Measurements from ENCODE around the gene RPH3AL.
"Not testable (repeated sequence)": the region's sequence is repeated elsewhere in the genome, so short reads cannot be mapped to it uniquely, and the experiment has no call there.

Gene RPH3AL

DNA sequence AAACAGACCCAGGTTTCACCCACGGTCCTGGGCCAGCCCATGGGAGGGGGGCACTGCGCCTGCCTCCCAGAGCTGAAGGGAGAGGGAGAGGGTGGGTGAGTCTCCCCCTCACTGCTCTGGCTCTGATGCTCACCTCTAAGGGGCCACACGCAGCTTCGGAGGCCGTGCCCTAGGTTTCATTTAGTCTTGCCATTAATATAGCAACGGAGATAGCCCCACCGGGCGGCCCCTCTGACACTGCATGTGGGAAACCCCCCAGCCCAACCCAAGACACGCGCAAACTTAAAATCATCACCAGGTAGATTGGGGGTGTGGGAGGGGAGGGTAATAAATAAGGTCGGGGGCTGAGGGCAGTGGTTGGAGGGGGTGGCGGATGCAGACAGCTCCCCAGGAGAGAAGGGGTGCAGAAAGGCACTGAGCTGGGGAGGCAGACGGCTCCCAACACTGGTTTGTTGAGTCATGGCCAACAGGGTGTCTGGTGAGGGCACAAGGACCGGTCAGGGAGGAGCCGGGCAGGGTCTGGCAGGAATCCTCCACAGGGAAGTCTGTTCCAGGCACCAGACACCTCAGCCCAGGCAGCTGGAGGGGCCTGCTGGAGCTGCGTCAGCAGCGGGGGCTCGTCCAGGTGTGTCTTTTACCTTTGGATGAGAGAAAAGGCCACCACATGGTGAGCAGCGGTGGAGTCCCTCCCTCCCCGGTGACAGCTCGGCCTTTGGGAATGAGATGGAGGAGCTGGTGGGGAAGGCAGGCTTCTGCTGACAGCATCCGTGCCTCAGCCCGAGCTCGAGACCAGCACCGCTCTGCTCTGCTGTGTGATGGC is 139.1 kb downstream of the RPH3AL start:
- FAIRE-seq (no peak), DNase-seq (ENCODE audit: insufficient read length, low spot score) (no peak)

DNA sequence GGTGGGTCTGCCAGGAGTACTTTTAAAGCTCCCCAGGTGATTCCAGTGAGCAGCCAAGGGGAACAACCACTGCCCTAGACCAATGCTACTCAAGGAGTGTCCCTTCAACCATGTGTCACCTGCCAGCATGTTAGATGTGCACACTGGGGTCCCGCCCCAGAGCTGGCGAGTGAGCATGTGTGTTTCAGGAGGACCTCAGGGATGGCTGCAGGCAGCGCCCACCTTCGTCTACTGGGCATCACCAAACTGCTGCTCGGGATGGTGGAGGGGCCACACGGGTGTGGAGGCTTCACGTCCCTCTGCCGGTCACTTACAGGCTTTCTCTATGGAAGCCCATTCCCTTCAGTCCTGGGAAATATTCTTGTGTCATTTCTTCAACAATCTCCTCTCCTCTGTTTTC is 142.2 kb downstream of the RPH3AL start:
- DNase-seq (ENCODE audit: insufficient read length, low spot score) (no peak), FAIRE-seq (no peak)

DNA sequence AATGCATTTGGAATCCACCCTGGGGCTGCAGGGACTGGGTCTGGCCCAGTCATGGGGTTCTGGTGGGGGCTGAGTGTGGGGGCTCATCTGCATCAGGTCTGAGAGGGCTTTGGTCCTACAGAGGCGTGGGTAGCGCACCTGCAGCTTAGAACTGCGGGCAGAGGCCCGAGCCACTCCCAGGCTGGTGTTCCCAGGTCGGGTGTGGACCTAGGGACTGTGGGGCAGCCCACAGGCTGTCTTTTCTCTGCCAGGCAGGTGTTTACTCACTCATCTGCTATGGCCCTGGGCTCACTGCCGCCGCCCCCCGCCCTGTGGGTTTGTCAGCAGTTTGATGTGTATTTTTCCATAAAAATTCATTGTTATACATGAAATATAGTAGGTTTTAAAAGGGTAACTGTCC is 144.2 kb downstream of the RPH3AL start:
- DNase-seq (ENCODE audit: insufficient read length, low spot score) (no peak), FAIRE-seq (no peak)

DNA sequence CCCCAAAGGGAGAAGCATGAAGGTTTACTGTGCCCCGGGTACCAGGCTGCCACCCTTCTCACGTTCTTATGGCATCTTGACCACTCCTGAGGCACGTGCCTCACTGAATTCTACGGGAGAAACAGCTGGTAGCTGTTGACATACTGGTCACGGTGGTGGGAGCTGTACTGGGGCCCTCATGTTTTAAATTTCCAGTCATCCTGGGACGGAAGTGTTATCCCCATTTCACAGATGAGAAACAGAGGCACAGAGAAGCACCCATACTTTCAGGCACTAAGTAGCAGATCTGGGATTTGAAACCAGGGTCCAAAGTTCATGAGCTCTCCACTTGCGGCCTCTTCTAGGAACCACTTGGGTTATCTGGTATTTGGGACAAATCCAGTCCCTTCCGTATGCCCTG is 144.8 kb downstream of the RPH3AL start:
- FAIRE-seq: no peak

DNA sequence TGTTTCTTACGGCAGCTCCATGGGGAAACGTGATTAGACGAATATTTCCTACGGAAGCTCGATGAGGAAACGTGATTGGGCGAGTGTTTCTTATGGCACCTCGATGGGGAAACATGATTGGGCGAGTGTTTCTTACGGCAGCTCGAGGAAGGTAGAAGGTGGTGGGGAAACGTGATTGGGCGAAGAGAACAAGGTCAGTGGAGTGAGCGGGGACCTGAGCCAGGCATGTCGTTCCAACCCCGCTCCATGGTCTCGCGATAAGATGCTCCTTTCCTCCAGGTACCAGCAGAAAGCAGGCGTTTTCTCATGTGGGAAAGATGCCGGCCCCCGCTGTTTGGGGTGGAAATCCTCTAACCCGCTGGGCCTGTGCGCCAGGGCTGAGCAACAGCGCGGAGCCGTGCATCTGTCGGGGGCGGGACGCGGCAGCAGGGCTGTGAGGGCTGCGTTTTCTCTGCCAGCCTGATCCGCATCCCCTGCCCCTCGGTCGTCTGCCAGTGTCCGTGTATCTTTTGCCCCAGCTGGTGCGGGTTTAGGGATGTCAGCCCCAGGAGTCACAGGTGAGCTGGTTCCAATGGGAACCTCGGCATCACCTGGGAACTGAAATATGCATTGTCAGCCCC is 145.6 kb downstream of the RPH3AL start:
- no peak for FAIRE-seq

More for the DNA sequence above, 144.8 kb downstream of the RPH3AL start:
- no peak for DNase-seq (ENCODE audit: insufficient read length, low spot score)

DNA sequence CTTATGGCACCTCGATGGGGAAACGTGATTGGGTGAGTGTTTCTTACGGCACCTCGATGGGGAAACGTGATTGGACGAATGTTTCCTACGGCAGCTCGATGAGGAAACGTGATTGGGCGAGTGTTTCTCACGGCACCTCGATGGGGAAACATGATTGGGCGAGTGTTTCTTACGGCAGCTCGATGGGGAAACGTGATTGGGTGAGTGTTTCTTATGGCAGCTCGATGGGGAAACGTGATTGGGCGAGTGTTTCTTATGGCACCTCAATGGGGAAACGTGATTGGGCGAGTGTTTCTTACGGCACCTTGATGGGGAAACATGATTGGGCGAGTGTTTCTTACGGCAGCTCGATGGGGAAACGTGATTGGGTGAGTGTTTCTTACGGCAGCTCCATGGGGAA is 146.1 kb downstream of the RPH3AL start:
- FAIRE-seq: peak; percentile 62
- not testable (repeated sequence) for DNase-seq (ENCODE audit: insufficient read length, low spot score)

More for the DNA sequence above, 145.6 kb downstream of the RPH3AL start:
- DNase-seq (ENCODE audit: insufficient read length, low spot score): no peak

DNA sequence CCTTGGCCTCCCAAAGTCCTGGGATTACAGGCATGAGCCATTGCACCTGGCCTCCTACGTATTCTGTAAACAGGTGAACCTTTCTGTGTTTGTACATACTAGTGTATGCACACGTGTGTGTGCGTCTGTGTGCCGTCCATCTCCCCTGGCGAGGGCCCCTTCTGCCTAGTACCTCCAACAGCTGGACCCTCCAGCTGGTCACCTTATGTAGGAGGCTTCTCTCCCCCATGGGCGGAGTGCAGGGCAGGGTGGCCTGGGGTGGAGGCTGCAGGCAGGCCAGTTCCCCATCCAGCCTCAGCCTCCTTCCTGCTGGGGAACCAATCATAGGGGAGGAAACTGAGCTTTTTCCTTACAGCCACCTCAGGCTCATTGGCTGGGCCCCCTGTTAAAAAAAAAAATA is 146.8 kb downstream of the RPH3AL start:
- no peak for DNase-seq (ENCODE audit: insufficient read length, low spot score)
- no peak for FAIRE-seq

DNA sequence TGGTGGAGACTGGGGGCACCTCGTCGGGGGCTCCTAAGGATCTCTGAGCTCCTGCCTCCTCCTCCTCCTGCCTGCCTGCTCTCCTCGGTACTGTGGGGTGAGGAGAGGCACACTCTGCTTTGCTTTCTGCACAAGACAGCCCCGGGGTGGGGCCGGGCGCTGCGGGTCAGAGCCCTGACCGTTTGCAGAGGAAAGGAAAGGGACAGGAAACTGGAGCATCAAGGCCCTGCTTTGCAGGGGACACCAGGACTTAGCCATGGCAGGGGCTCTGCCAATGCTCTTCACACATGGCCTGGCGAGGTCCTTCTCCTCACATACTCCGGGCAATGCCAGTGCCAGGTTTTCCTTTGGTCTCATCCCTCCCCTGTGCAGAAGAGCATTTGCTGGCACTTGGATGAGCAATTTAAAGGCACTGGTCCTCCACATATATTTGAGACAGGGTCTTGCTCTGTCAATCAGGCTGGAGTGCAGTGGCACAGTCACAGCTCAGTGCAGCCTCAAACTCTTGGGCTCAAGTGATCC is 147.4 kb downstream of the RPH3AL start:
- DNase-seq (ENCODE audit: insufficient read length, low spot score) (no peak), FAIRE-seq (no peak)

DNA sequence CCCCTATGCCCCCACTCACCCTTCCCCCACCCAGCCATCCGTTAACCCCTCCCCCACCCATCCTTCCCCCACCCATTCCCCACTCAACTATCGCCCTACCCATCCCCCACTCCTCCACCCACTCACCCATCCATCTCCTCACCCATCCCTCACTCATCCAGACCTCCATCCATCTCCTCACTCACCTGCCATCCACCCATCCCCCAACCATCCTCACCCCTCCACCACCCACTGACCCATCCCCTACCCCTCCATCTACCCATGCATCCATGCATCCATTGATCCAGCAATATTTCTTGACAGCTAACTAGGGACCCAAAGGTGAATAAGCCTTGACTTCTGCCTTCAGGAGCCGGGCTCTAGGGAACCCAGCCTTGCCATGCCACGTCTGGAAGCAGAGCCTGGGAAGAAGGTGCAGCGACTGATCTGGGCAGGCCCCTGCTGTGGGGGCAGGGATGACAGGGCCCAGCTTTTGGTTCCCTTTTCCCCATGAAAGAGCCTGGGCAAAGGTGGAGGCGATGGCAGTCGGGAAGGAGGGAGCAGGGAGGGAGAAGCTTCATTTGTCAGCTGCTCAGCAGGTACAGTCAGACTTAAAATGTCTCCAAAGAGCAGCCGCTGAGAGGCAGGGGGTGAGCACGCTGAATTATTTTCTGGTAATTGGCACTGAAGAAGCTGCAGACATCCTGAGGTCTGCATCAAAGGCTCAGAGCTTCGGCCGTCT is 148.0 kb downstream of the RPH3AL start:
- no peak for FAIRE-seq

DNA sequence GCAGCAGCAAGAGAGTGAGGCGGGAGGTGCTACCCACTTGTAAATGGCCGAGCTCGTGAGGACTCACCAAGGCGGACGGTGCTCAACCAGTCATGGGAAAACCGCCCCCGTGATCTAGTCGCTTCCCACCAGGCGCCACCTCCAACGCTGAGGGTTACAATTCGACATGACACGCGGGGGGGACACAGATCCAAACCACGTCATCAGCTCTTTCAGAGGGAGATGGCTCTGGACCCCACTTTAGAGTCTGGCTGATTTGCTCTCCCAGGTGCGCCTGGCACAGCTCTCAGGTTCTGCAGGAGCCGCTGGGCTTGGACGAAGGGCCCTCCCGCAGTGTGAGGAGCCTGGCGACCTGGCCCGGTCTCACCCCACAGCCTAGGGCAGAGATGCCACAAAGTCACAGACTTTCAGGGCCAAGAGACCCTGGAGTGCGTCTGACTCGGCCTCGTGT is 150.1 kb downstream of the RPH3AL start:
- no peak for DNase-seq (ENCODE audit: insufficient read length, low spot score)
- FAIRE-seq: no peak

More for the DNA sequence above, 148.0 kb downstream of the RPH3AL start:
- DNase-seq (ENCODE audit: insufficient read length, low spot score): no peak

DNA sequence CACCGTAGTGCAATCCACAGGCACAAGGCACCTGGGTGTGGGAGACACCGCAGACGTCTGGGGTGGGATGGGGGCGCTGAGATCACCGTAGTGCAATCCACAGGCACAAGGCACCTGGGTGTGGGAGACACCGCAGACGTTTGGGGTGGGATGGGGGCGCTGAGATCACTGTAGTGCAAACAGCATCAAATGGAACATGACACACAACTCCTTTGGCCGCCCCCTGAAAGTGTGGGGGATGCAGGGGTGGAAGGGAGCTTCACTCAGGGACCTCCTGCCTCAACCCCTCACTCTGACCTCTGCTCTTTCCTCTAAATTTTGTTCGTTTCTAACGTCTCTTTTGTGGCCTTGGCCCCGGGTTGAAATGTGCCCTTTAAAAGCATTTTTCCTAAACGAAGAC is 150.9 kb downstream of the RPH3AL start:
- not testable (repeated sequence) for DNase-seq (ENCODE audit: insufficient read length, low spot score); FAIRE-seq

DNA sequence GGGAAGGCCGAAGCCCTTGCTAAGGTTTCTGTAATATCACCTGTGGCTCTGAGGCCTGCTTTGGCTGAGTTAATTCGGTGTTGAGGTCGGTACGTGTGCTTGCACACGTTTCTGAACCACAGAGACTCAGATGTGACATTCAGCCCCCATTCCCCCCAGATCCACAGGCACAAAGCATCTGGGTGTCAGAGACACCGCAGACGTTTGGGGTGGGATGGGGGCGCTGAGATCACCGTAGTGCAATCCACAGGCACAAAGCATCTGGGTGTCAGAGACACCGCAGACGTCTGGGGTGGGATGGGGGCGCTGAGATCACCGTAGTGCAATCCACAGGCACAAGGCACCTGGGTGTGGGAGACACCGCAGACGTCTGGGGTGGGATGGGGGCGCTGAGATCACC is 151.3 kb downstream of the RPH3AL start:
- not testable (repeated sequence) for FAIRE-seq; DNase-seq (ENCODE audit: insufficient read length, low spot score)

DNA sequence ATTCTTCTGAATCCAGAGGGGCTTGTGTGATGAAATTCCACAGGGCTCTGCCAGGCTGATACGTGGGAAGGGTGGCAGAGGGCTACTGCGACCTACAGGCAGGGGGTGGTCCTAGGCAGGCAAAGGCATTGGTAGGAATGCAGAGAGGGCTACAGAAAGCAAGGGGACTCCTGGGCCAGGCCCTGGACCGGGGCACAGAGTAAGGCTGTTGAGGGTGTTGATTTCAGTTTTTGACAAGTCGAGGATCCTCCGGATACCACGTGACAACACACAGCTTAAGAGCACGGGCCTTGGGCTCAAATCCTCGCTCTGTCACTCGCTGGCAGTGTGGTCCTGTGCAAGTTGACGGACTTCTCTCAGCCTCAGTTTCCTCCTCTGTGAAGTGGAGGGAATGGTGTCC is 152.0 kb downstream of the RPH3AL start:
- no peak for DNase-seq (ENCODE audit: insufficient read length, low spot score)
- FAIRE-seq: no peak

DNA sequence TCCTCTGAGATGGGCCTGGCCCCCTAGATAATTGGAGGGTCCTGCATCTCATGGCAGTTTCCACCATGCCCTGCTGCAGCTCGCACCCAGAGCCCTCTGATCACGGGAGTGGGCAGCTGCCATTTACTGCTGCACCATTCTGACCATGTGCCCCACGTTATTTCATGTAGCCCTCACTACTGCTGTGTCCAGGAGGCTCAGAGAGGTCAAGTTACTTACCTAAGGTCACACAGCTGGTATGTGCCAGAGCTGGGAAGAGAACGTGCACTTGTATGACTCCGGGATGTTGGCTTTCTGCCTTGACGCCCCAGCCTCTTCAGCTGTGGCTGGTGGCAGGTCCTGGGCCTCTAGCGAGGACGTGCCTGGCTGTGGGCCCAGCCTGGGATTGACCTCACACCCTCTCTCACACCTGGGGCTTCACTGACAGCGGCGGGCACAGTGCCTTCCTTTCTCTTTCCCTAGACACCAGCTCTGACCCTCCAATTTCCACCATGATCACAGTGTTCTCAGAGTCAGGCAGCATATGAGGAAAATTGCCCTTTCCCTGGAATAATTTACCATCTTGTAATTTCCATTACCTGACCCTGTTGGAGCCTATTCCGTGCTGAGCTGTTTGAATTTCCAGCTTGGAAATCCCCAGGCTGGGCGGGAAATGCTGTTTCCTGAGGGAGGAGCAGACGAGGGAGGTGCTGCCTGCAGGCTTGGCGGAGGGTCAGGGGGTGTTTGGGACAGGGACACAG is 152.6 kb downstream of the RPH3AL start:
- no peak for FAIRE-seq

DNA sequence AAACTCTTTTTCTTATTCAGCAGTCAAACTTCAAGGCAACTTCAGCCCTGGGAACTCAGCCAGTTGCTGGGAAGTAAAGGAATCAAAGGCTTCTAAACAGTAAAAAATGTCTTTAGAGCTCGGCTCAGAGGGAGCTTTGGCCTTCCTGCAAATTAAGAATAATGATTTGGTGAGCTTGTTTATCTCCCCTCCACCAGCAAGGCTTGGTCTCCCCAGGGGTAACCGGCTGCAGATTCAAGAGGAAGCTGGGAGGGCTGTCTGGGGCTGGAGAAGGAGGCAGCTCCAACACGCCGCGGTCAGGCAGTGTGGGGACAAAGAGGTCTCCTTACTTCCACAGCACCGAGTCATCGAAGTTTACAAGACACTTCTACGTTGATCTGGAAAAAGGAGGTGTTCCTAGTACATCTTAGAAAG is 153.4 kb downstream of the RPH3AL start:
- DNase-seq (ENCODE audit: insufficient read length, low spot score) (no peak), FAIRE-seq (no peak)

More for the DNA sequence above, 152.6 kb downstream of the RPH3AL start:
- DNase-seq (ENCODE audit: insufficient read length, low spot score): no peak

DNA sequence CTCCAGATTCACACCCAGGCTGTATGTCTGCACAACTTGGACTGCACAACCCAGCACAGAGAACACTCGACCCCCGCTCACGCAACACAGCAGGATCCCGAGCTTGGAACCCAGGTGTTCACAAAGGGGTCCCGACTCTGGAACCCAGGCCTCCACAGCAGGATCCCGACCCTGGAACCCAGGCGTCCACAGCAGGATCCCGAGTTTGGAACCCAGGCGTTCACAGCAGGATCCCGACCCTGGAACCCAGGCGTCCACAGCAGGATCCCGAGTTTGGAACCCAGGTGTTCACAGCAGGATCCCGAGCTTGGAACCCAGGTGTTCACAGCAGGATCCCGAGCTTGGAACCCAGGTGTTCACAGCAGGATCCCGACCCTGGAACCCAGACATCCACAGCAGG is 154.4 kb downstream of the RPH3AL start:
- FAIRE-seq: peak; percentile 13

DNA sequence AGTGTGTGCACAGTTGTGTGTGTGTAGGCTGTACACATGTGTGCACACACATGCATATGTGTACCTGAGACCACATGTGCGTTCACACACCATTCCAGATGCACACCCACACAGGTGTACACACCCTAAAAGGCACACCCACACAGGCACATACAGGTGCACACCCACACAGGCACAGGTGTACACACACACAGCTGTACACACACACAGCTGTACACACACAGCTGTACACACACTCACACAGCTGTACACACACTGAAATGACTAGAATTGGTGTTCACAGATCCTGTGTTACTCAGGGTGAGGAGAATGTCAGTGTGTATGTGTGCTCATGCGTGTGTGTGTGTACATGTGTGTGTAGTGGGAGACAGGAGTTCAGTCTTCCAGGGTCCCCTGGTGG is 155.3 kb downstream of the RPH3AL start:
- FAIRE-seq: peak; percentile 89
- DNase-seq (ENCODE audit: insufficient read length, low spot score): no peak

More for the DNA sequence above, 154.4 kb downstream of the RPH3AL start:
- DNase-seq (ENCODE audit: insufficient read length, low spot score): not testable (repeated sequence)

DNA sequence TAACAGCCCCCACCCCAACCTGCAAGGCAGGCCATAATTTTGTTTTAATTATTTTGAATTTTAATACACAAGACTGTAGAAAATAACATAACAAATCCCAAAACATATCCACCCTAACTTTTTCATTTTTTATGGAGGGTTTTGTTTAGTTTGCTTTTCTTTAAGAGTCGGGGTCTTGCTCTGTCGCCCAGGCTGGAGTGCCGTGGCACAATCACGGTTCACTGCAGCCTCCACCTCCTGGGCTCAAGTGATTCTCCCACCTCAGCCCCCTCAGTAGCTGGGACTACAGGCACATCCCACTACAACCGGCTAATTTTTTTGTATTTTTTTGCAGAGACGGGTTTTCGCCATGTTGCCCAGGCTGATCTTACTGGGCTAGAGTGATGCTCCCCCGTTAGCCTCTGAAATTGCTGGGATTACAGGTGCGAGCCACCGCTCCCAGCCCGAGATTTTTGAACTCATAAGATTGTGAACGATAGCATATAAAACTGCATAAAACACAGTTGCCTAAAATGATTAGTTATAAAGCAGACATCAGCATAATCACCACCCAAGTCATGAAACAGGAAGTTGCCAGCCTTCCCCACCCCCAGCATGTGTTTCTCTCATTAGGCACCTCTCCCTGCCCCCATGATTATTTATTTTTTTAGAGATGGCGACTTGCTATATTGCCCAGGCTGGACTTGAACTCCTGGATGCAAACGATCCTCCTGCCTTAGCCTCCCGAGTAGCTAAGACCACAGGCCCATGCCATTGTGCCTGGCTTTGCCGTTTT is 157.6 kb downstream of the RPH3AL start:
- no peak for DNase-seq (ENCODE audit: insufficient read length, low spot score)
- no peak for FAIRE-seq

Measured in HTR-8/SVneo (cell line).